IMR-90 (cell line): ENCODE results near the gene LRP6. TPM values are rescaled to one million over a fixed set of nuclear protein-coding genes. Genes with fewer than 3 reads are reported as not detected.
A peak's percentile ranks its signal among the peaks of the same experiment; 100 is the strongest.

Source experiments
- ATAC-seq: fragments of 200-7000 bp; cut with Tn5 transposase; 2 replicates; pipeline ENCODE4 v1.9.1; 2020; ENCODE audit warnings: low read depth, mild to moderate bottlenecking, moderate library complexity
- BruUV-seq: library from RNA; stranded (reverse); fragments of 400-500 nt; replicated peaks from 2 replicates; lab custom pipeline; 2021; lab: Mats Ljungman, UMichigan
- CTCF ChIA-PET: fragments of 300-600 bp; formaldehyde crosslinking; extraction: SDS; loops from one replicate; lab custom pipeline; 2021; ENCODE audit warnings: antibody characterized with exemption; lab: Yijun Ruan, JAX
- POLR2A ChIA-PET: fragments of 300-600 bp; sonication (Branson Sonifier 250); formaldehyde crosslinking; loops from one replicate; lab custom pipeline; 2022; ENCODE audit warnings: antibody characterized with exemption; ENCODE audit not compliant: unreplicated experiment; lab: Charles Lee
- DNase-seq: peaks from one replicate; pipeline ENCODE4 v3.0.0; 2013
- H2AFZ ChIP-seq: replicated peaks from 2 replicates; pipeline ENCODE3; 2013; ENCODE audit warnings: low read length, mild to moderate bottlenecking; ENCODE audit not compliant: poor library complexity
- H2AK5ac ChIP-seq: 2 replicates; pipeline ENCODE4 v1.6.1; 2013; ENCODE audit warnings: low read depth, low read length, inconsistent platforms
- H2AK9ac ChIP-seq: replicated peaks from 2 replicates; pipeline ENCODE3; 2013; ENCODE audit warnings: mild to moderate bottlenecking, low read depth, low read length, moderate library complexity; ENCODE audit not compliant: poor library complexity
- H2BK120ac ChIP-seq: 2 replicates; pipeline ENCODE4 v1.6.1; 2013; ENCODE audit warnings: low read depth, low read length, inconsistent platforms
- H2BK15ac ChIP-seq: 3 replicates; pipeline ENCODE4 v1.6.1; 2013; ENCODE audit warnings: low read depth, low read length, inconsistent platforms
- H2BK20ac ChIP-seq: 2 replicates; pipeline ENCODE4 v1.6.1; 2013; ENCODE audit warnings: low read depth, mild to moderate bottlenecking, inconsistent platforms, low read length, moderate library complexity
- H2BK5ac ChIP-seq: 2 replicates; pipeline ENCODE4 v1.6.1; 2013; ENCODE audit warnings: mild to moderate bottlenecking, low read depth, low read length, inconsistent platforms; ENCODE audit not compliant: poor library complexity, severe bottlenecking
- H3K14ac ChIP-seq: replicated peaks from 2 replicates; pipeline ENCODE4 v1.6.1; 2013; ENCODE audit warnings: low read depth, low read length, inconsistent platforms
- H3K18ac ChIP-seq: 2 replicates; pipeline ENCODE4 v1.6.1; 2013; ENCODE audit warnings: low read depth, low read length, control low read depth
- H3K23ac ChIP-seq: 2 replicates; pipeline ENCODE4 v1.6.1; 2013; ENCODE audit warnings: low read depth, low read length, inconsistent platforms
- H3K27ac ChIP-seq: 2 replicates; pipeline ENCODE4 v1.5.1; 2013; ENCODE audit warnings: mild to moderate bottlenecking, control low read depth, low read length; ENCODE audit not compliant: insufficient read depth
- H3K27me3 ChIP-seq: 2 replicates; pipeline ENCODE4 v1.6.1; 2013; ENCODE audit warnings: low read length; ENCODE audit not compliant: control insufficient read depth, insufficient read depth
- H3K36me3 ChIP-seq: 2 replicates; pipeline ENCODE4 v1.6.1; 2013; ENCODE audit warnings: low read length, mixed read lengths; ENCODE audit not compliant: control insufficient read depth, insufficient read depth
- H3K4ac ChIP-seq: 2 replicates; pipeline ENCODE4 v1.6.1; 2013; ENCODE audit warnings: low read depth, low read length, inconsistent platforms
- H3K4me1 ChIP-seq: 2 replicates; pipeline ENCODE4 v1.6.1; 2013; ENCODE audit warnings: low read length, mixed read lengths; ENCODE audit not compliant: control insufficient read depth, insufficient read depth
- H3K4me2 ChIP-seq: 2 replicates; pipeline ENCODE4 v1.6.1; 2013; ENCODE audit warnings: low read depth, mild to moderate bottlenecking, control low read depth, low read length, moderate library complexity
- H3K4me3 ChIP-seq: 2 replicates; pipeline ENCODE4 v1.5.1; 2013; ENCODE audit warnings: low read depth, mild to moderate bottlenecking, control low read depth, low read length, moderate library complexity; ENCODE audit not compliant: insufficient read depth
- H3K56ac ChIP-seq: 2 replicates; pipeline ENCODE4 v1.6.1; 2013; ENCODE audit warnings: low read length, inconsistent platforms; ENCODE audit not compliant: insufficient read depth; ENCODE audit errors: extremely low read depth
- H3K79me1 ChIP-seq, 2 experiments: 2 replicates each; pipeline ENCODE4 v1.6.1; 2013; ENCODE audit warnings: low read length in 2 of 2, inconsistent platforms in 1 of 2, low read depth in 1 of 2
- H3K9ac ChIP-seq: 2 replicates; pipeline ENCODE4 v1.6.1; 2013; ENCODE audit warnings: low read depth, low read length, control low read depth
- H3K9me1 ChIP-seq: 2 replicates; pipeline ENCODE4 v1.6.1; 2013; ENCODE audit warnings: low read length, inconsistent platforms; ENCODE audit not compliant: insufficient read depth
- H3K9me3 ChIP-seq: 2 replicates; pipeline ENCODE4 v1.6.1; 2013; ENCODE audit warnings: low read length; ENCODE audit not compliant: control insufficient read depth, insufficient read depth
- H4K20me1 ChIP-seq: 2 replicates; pipeline ENCODE4 v1.6.1; 2013; ENCODE audit warnings: low read length, inconsistent platforms; ENCODE audit not compliant: insufficient read depth
- H4K5ac ChIP-seq: 2 replicates; pipeline ENCODE4 v1.6.1; 2013; ENCODE audit warnings: mild to moderate bottlenecking, low read depth, low read length, control low read depth
- H4K8ac ChIP-seq, 2 experiments: 2 replicates each; pipeline ENCODE4 v1.6.1; 2013; ENCODE audit warnings: low read depth in 2 of 2, low read length in 2 of 2, control low read depth in 1 of 2, inconsistent platforms in 1 of 2
- H4K91ac ChIP-seq: 2 replicates; pipeline ENCODE4 v1.6.1; 2013; ENCODE audit warnings: low read depth, low read length, inconsistent platforms; ENCODE audit not compliant: insufficient read depth
- CTCF ChIP-seq: conservative IDR thresholded peaks from 2 replicates; pipeline ENCODE4 v1.5.1; 2012; ENCODE audit warnings: mild to moderate bottlenecking, low read depth, low read length, improper control_type of control experiment
- NFE2L2 ChIP-seq: fragments of 150-350 bp; IDR thresholded peaks from 2 replicates; pipeline ENCODE4 v1.6.1; 2016; ENCODE audit warnings: low read depth, mild to moderate bottlenecking, low read length
- RAD21 ChIP-seq: IDR thresholded peaks from 2 replicates; pipeline ENCODE4 v1.6.1; 2012; ENCODE audit warnings: low read length, improper control_type of control experiment
- WGBS, 2 experiments: methylation state at CpG; one replicate each; pipeline versions ENCODE4 v1.1.5 to v1.1.7; 2013; ENCODE audit warnings: missing lambda C conversion rate in 2 of 2; ENCODE audit not compliant: insufficient read length in 1 of 2; ENCODE audit errors: extremely low coverage in 2 of 2; 5-methylcytosine and 5-hydroxymethylcytosine counted together
- dilution Hi-C: fragments of 300-500 bp; cut with HindIII; formaldehyde crosslinking; loops from one replicate; pipeline ENCODE4 v1.14.3; 2018; ENCODE audit warnings: low sequenced_read_pairs; ENCODE audit not compliant: unreplicated experiment
- in situ Hi-C: fragments of 300-500 bp; cut with MboI; formaldehyde crosslinking; loops from 3 replicates; pipeline ENCODE4 v1.14.3; 2019; ENCODE audit warnings: low sequenced_read_pairs, inconsistent platforms, mixed read lengths
- intact Hi-C: fragments of 100-400 bp; cut with micrococcal nuclease; formaldehyde crosslinking; loops from 2 replicates; pipeline ENCODE4 v1.10.0; 2022
- polyA plus RNA-seq, 3 experiments: library from polyadenylated mRNA; depleted of rRNA; stranded (reverse); fragments of >200 nt; gene quantifications; 2 replicates each; pipeline ENCODE4 v1.2.3, GENCODE V29; 2012; ENCODE audit warnings: low replicate concordance in 1 of 3
- total RNA-seq: library from RNA; depleted of rRNA; stranded (reverse); fragments of >200 nt; gene quantifications from 2 replicates; pipeline ENCODE4 v1.2.3, GENCODE V29; 2012

LRP6 gene
- total and polyA plus RNA-seq, 2 of the 4 experiments (the other 2 are of a cell fraction) = 14.2 to 32.1 TPM

GRCh38 chr12:12190087-12190809, 76.6 kb downstream of the LRP6 start (continued):
- TF ChIP-seq NFE2L2 = no peak

GRCh38 chr12:12185414-12185813, 81.4 kb downstream of the LRP6 start:
- Histone ChIP-seq H3K4ac (no peak overlapping the region), H3K56ac (no peak overlapping the region), H3K9ac (no peak overlapping the region), H3K9me3 (no peaks in the 10 kb centered on the region), H4K8ac (no peak overlapping the region), H2BK20ac (no peak overlapping the region), H4K20me1 (peaks cover 13% of the 10 kb centered on the region; the same call in 1 of the 2 replicates), H4K5ac (no peak overlapping the region), H3K36me3 (peaks cover 8% of the 10 kb centered on the region), H3K27me3 (no peaks in the 10 kb centered on the region), H3K27ac (no peak overlapping the region), H3K18ac (no peak overlapping the region), H2BK15ac (no peak overlapping the region), H3K4me1 (peaks cover 9% of the 10 kb centered on the region; the same call in 1 of the 2 replicates), H3K4me2 (no peak overlapping the region), H3K9me1 (peaks cover 4% of the 10 kb centered on the region; the same call in 1 of the 2 replicates), H2AK9ac (no peak overlapping the region), H3K23ac (no peak overlapping the region), H4K91ac (no peak overlapping the region), H3K79me1 (peaks cover 24 to 31% of the 10 kb centered on the region in 2 experiments), H3K14ac (no peak overlapping the region), H2BK120ac (no peak overlapping the region), H3K4me3 (no peak overlapping the region), H2AFZ (no peak overlapping the region), H2BK5ac (no peak overlapping the region), H2AK5ac (no peak overlapping the region)
- POLR2A ChIA-PET = no interaction called here
- DNase-seq (peak; percentile 20), ATAC-seq (0 out of 2 replicates have a peak, but pooled peaks have one; percentile 25)
- TF ChIP-seq RAD21 (no peak), CTCF (no peak)
- CTCF ChIA-PET = interaction anchor here (0.6 to 0.7 kb wide), 2 partner anchors 10 to 65 kb away, joined by 3 read pairs; no protein-coding TSS in a partner anchor
- in situ Hi-C loops = no loop called here
- dilution Hi-C loops = no loop called here
- WGBS, 2 experiments = no CpG with 5 or more reads among the region's 2 CpGs
- no TSS peak for BruUV-seq
- intact Hi-C loops = no loop called here
